Large intestine (tissue), 3 donors: ENCODE measurements around the gene PRPF40B. TPM values are rescaled to one million over a fixed set of nuclear protein-coding genes. Genes with fewer than 3 reads are reported as not detected.

Source experiments
- DNase-seq, 2 donors: peaks; one replicate each; pipeline versions ENCODE4 v3.0.0 to v3.0.0-alpha.2; 2013
- H3K27ac ChIP-seq: one replicate; pipeline ENCODE4 v1.5.1; 2013; ENCODE audit warnings: low read length
- H3K27me3 ChIP-seq: 2 replicates; pipeline ENCODE4 v1.6.1; 2013; ENCODE audit warnings: low read length; ENCODE audit not compliant: control insufficient read depth, insufficient read depth
- H3K36me3 ChIP-seq: 2 replicates; pipeline ENCODE4 v1.6.1; 2013; ENCODE audit warnings: low read length; ENCODE audit not compliant: control insufficient read depth, insufficient read depth
- H3K4me1 ChIP-seq: one replicate; pipeline ENCODE4 v1.6.1; 2013; ENCODE audit warnings: low read length; ENCODE audit not compliant: control insufficient read depth, insufficient read depth
- H3K4me3 ChIP-seq: one replicate; pipeline ENCODE4 v1.5.1; 2013; ENCODE audit warnings: low read length
- H3K9me3 ChIP-seq: one replicate; pipeline ENCODE4 v1.6.1; 2013; ENCODE audit warnings: mild to moderate bottlenecking, low read depth, low read length, moderate library complexity; ENCODE audit not compliant: control insufficient read depth
- WGBS: methylation state at CpG from one replicate; pipeline ENCODE4 v1.1.5; 2013; ENCODE audit warnings: low lambda C conversion rate; ENCODE audit not compliant: insufficient coverage; 5-methylcytosine and 5-hydroxymethylcytosine counted together
- polyA plus RNA-seq: library from polyadenylated mRNA; unstranded; fragments of 120-200 nt; gene quantifications from one replicate; pipeline ENCODE4 v1.2.1, GENCODE V29; 2013

PRPF40B gene
- polyA plus RNA-seq, 1 donor = 19.0 TPM

DNA sequence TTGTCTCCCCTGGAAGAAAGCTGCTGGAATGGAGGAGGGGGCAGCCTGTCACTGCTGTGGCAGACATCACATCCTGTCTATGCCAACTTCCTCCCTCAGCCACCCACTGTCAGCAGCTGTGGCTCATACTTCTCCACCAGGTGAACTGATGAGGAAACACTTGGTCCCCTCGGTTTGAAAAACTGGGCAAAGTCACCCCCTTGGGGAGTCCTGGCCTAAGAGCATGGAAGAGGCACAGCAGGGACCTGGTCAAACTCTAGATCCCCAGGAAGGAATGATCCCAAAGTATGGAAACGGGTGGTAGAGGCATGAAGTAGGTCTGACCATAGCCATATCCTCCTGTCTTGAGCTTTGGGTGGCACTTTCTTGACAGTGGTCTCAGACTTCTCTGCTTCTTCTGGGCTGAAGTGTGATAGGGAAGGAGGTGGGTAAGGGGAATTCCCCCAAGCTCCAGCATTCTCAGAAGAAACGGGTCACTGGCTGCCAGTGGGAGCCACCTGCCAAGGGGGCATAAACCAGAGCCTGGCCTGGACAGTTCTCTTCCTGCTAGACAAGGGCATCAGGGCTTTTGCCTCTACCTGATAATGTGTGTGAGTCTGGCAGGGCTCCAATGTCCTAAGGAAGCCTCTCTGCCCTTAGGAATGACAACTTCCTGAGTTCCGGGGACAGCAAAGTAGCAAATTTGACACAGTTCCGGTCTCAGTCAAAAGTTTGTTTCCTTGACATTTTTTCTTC, 47.8 kb downstream of the PRPF40B start:
- H3K27ac ChIP-seq = peak overlapping the region; percentile 18

GRCh38 chr12:49672301-49673217, 49.2 kb downstream of the PRPF40B start:
- peaks cover 21% of the 10 kb centered on the region for H3K4me1 ChIP-seq
- no peaks in the 10 kb centered on the region for H3K9me3 ChIP-seq
- no CpG with 5 or more reads among the region's 5 CpGs for WGBS
- H3K36me3 ChIP-seq = no peaks in the 10 kb centered on the region
- no peak for DNase-seq
- H3K4me3 ChIP-seq = no peak overlapping the region
- peak overlapping the region; percentile 84 for H3K27ac ChIP-seq
- H3K27me3 ChIP-seq = no peaks in the 10 kb centered on the region

More for the DNA sequence above, 47.8 kb downstream of the PRPF40B start:
- no peaks in the 10 kb centered on the region for H3K27me3 ChIP-seq
- H3K9me3 ChIP-seq = no peaks in the 10 kb centered on the region
- no peak for DNase-seq
- peaks cover 21% of the 10 kb centered on the region for H3K4me1 ChIP-seq
- H3K4me3 ChIP-seq = no peak overlapping the region
- no peaks in the 10 kb centered on the region for H3K36me3 ChIP-seq
- WGBS = no CpG with 5 or more reads among the region's 5 CpGs

DNA sequence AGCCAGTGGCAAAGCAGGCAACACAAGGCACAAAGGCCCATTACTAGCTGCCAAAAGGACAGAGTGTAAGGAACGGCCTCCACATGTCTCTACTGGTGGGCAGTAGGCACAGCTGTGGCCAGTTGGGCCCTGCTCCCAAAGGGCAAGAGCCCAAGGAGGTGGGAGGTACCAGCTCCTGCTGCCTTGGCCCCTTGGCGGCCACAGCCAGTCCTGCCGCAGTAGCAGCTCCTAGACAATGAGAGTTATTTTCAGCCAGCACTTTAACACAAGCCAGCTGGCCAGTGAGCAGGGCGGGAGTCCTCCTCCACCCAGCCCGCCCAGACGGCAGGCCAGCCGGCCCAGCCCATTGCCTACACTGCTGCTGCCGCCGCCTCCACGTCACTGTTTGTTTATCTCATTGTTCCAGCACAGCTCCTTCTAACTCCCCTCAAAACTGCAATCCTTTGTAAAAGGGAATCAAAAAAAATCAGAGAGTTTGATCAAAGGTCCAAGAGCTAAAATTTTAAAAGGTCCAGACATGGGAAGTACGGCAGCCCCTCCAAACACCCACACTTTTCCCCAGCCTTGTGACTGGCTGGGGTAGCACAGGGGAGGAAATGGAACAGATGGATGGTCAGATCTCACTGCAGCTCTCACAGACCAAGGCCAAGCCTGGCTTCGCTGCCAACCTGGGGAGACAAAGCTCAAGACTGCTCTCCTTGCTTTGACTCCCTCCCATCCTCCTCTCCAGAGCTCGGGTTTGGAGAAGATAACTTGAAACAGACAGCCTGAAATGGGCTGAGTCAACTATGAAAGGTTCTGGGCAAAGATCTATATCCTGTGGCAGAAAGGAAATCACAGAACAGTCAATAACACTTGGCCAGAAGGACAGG, 50.3 kb downstream of the PRPF40B start:
- no peaks in the 10 kb centered on the region for H3K27me3 ChIP-seq
- peak; percentile 74 to 86 for DNase-seq
- 0% methylated on average over 1 of the region's 13 CpGs for WGBS
- H3K36me3 ChIP-seq = no peaks in the 10 kb centered on the region
- no peaks in the 10 kb centered on the region for H3K9me3 ChIP-seq
- H3K4me3 ChIP-seq = no peak overlapping the region
- H3K4me1 ChIP-seq = peaks cover 21% of the 10 kb centered on the region
- H3K27ac ChIP-seq = peak overlapping the region; percentile 84

DNA sequence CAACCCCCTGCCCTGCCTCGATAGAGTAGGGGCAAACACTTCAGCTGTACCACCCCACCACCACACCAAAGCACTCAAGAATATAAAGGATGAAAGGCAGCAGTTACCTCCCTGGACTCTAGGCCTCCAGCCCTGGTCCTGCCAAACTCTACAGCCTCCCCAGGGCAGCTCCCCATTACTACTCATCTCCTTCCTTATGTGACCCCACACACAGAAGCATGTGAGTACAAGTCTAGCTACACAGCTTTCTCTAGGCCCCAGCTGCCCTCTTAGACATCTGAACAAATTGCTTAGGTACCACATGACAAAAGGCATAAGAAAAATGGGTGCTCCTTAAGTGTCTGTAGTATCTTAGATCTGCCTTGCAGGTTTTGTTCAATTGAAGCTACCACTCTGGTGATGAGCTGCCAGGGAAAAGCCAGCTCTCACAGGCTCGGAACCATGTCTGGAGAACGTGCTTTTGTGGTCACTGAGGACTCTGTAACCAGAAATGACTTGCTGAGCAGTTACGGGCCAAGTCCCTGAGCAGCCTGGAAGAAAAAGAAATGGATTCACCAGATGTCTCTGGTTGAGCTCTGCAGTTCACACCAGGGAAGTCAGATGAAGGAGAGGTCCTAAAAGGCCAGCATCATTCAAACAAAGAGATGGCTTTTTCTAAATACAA, 51.1 kb downstream of the PRPF40B start:
- Histone ChIP-seq H3K4me1 (peaks cover 21% of the 10 kb centered on the region), H3K27me3 (no peaks in the 10 kb centered on the region), H3K27ac (peak overlapping the region; percentile 84), H3K4me3 (no peak overlapping the region), H3K36me3 (no peaks in the 10 kb centered on the region), H3K9me3 (no peaks in the 10 kb centered on the region)
- no peak for DNase-seq
- no CpG with 5 or more reads among the region's 4 CpGs for WGBS

DNA sequence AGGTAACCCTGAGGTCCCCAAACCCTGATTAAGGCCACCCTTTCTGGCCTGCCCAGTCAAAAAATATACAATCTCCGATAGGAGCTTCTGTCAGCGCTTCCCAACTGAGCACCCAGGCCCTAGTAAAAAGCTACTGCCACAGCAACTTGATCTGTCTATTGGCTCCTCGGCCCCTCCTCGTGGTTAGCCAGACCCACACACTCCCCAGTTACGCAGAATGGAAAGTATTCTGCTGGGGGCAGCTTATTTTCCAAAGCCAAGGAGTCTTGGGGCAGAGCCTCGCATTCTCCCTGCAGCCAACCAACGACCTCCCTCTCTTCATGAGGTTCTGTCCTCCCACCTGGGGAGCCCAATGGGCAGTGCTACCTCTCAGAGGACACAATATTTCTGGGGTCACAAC, 51.8 kb downstream of the PRPF40B start:
- H3K4me3 ChIP-seq = no peak overlapping the region
- no peak for DNase-seq
- H3K4me1 ChIP-seq = peaks cover 21% of the 10 kb centered on the region
- 90% methylated on average over 2 of the region's 7 CpGs for WGBS
- no peak overlapping the region for H3K27ac ChIP-seq
- H3K36me3 ChIP-seq = no peaks in the 10 kb centered on the region
- H3K27me3 ChIP-seq = no peaks in the 10 kb centered on the region
- H3K9me3 ChIP-seq = no peaks in the 10 kb centered on the region

- Histone ChIP-seq H3K9me3 (no peaks in the 10 kb centered on the region), H3K4me1 (peaks cover 5% of the 10 kb centered on the region), H3K36me3 (no peaks in the 10 kb centered on the region), H3K27me3 (no peaks in the 10 kb centered on the region), H3K27ac (no peak overlapping the region), H3K4me3 (no peak overlapping the region)
- DNase-seq = no peak
- 57% methylated on average over 1 of the region's 3 CpGs for WGBS
Measured at GRCh38 chr12:49678711-49679110, 55.4 kb downstream of the PRPF40B start.

DNA sequence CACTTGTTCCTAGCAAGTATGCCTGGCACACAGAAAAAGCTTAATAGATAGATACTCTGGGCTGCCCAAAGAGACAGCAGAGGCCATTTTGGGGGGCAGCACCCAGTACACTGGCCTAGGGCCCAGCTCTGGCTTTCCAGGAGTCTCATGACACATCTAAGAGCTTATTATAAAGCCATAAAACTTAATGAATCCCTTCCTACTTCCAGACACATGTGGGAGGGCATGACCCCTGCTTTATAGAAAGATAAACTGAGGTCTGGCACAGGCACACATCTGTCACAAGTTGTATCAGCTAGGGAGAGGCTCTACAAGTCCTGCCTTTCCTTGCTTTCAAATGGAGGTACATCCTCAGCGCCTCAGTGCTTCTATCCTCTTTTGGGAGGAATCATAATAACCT, 56.7 kb downstream of the PRPF40B start:
- no peaks in the 10 kb centered on the region for H3K27me3 ChIP-seq
- WGBS = no CpG with 5 or more reads among the region's 1 CpG
- no peak overlapping the region for H3K27ac ChIP-seq
- no peak overlapping the region for H3K4me3 ChIP-seq
- no peaks in the 10 kb centered on the region for H3K36me3 ChIP-seq
- no peaks in the 10 kb centered on the region for H3K4me1 ChIP-seq
- no peaks in the 10 kb centered on the region for H3K9me3 ChIP-seq
- DNase-seq = no peak

GRCh38 chr12:49683599-49684309, 60.4 kb downstream of the PRPF40B start:
- WGBS = no CpG with 5 or more reads among the region's 3 CpGs
- Histone ChIP-seq H3K4me1 (peaks cover 2% of the 10 kb centered on the region), H3K36me3 (no peaks in the 10 kb centered on the region), H3K9me3 (no peaks in the 10 kb centered on the region), H3K27me3 (no peaks in the 10 kb centered on the region), H3K4me3 (no peak overlapping the region), H3K27ac (no peak overlapping the region)
- no peak for DNase-seq

DNA sequence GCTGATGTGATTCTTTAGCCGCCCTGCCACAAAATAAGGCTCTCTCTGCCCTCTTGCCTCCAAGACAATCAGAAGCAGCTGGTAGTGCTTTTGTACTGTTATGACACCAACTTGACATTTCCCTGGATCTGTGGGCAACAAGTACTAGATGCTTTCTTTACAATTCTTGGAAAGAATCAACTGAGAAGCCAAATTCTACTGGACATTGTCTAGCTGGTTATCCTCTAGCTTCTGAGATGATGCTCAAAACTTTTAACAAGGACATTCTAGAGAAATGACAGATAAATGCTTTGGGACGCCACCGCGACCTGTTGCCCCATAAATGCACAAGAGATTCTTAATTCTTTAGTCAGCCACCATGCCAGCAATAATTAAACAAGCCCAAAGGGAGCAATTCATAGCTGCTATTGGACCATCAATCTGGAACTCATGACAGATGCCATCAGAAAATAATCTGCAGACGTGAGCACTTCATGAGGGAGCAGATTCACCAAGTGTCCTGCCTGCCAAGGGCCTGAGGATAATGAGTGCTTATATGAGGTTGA, 61.0 kb downstream of the PRPF40B start:
- no peak for DNase-seq
- Histone ChIP-seq H3K27me3 (no peaks in the 10 kb centered on the region), H3K27ac (no peak overlapping the region), H3K36me3 (no peaks in the 10 kb centered on the region), H3K4me1 (peaks cover 2% of the 10 kb centered on the region), H3K4me3 (no peak overlapping the region), H3K9me3 (no peaks in the 10 kb centered on the region)
- WGBS = no CpG with 5 or more reads among the region's 5 CpGs
